Liver (tissue), 3 donors: ENCODE results near the gene TWF2.

Experiments
- EGR1 ChIP-seq, 2 donors: IDR thresholded peaks; 2 replicates each; pipeline ENCODE4 v1.6.1; 2016 to 2018; ENCODE audit warnings: antibody characterized with exemption in 2 of 2, low read depth in 2 of 2
- FOXA1 ChIP-seq: IDR thresholded peaks from 2 replicates; pipeline ENCODE4 v1.6.1; 2016; ENCODE audit warnings: antibody characterized with exemption
- JUND ChIP-seq, 2 donors: IDR thresholded peaks; 2 replicates each; pipeline ENCODE4 v1.6.1; 2016; ENCODE audit warnings: antibody characterized with exemption in 2 of 2
- RAD21 ChIP-seq, 2 donors: IDR thresholded peaks; 2 replicates each; pipeline ENCODE4 v1.6.1; 2016; ENCODE audit warnings: antibody characterized with exemption in 2 of 2, mild to moderate bottlenecking in 2 of 2
- SP1 ChIP-seq: IDR thresholded peaks from 2 replicates; pipeline ENCODE4 v1.6.1; 2018; ENCODE audit warnings: antibody characterized with exemption, mild to moderate bottlenecking
- TAF1 ChIP-seq: conservative IDR thresholded peaks from 2 replicates; pipeline ENCODE4 v1.6.1; 2016; ENCODE audit warnings: antibody characterized with exemption, mild to moderate bottlenecking
- TF ChIP-seq, protein P1 (sequence below): fragments of 150-350 bp; IDR thresholded peaks from 2 replicates; pipeline ENCODE4 v1.5.1; 2017; ENCODE audit warnings: improper control_type of control experiment, low read depth, low read length; ENCODE audit not compliant: missing input control
- TF ChIP-seq, protein P2 (sequence below): IDR thresholded peaks from 2 replicates; pipeline ENCODE4 v1.6.1; 2016; ENCODE audit warnings: antibody characterized with exemption
- donor health status: healthy.
- donor health status: healthy.

DNA sequence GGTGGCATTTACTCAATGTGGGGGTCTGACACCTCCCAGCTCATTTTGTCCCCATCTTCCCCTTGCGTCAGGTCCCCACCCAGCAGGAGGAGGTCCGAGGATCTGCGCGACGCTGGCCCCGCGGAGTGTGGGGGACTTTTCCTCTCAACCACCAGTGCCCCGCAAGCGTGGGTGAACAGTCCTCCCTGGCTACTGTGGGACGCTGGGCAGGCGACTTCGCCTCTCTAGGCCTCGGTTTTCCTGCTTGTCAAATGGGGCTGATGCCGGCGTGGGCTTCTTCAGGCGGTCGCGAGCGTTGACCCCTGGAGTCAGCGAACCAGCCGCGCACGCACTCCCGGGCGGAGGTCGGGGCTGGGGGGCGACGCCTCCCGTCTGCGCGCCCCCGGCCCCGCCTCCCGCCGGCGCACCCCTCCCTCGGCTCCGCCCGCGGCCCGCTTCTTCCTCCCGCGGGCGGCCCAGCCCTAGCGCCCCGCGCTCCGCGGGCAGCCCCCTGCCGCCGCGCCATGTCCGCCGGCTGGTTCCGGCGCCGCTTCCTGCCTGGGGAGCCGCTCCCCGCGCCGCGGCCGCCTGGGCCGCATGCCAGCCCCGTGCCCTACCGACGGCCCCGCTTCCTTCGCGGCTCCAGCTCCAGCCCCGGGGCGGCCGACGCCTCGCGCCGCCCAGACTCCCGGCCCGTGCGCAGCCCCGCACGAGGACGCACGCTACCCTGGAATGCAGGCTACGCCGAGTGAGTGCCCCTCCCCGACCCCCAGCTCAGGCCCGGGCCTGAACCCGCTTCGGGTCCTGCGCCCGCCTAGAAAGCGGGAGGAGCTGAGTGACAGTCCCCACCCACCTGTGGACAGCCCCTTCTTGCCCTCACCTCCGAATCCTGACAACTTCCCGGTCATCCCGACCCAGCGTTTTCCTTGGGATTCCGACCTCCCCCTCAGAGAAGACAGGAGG, 6.6 kb upstream of the TWF2 start, which contains the start of gene PPM1M:
- TF ChIP-seq, protein P1, sequence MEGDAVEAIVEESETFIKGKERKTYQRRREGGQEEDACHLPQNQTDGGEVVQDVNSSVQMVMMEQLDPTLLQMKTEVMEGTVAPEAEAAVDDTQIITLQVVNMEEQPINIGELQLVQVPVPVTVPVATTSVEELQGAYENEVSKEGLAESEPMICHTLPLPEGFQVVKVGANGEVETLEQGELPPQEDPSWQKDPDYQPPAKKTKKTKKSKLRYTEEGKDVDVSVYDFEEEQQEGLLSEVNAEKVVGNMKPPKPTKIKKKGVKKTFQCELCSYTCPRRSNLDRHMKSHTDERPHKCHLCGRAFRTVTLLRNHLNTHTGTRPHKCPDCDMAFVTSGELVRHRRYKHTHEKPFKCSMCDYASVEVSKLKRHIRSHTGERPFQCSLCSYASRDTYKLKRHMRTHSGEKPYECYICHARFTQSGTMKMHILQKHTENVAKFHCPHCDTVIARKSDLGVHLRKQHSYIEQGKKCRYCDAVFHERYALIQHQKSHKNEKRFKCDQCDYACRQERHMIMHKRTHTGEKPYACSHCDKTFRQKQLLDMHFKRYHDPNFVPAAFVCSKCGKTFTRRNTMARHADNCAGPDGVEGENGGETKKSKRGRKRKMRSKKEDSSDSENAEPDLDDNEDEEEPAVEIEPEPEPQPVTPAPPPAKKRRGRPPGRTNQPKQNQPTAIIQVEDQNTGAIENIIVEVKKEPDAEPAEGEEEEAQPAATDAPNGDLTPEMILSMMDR, result no peak
- TF ChIP-seq FOXA1 (no peak), RAD21 (IDR thresholded peaks at IDR 0.05) (no peak), SP1 (no peak), EGR1 (IDR thresholded peaks at IDR 0.05; ENCODE audit: low read depth in 2 of 2) (no peak), JUND (IDR thresholded peaks at IDR 0.05) (no peak), TAF1 (no peak)
- TF ChIP-seq, protein P2, sequence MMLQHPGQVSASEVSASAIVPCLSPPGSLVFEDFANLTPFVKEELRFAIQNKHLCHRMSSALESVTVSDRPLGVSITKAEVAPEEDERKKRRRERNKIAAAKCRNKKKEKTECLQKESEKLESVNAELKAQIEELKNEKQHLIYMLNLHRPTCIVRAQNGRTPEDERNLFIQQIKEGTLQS, result no peak
